HUES6 (cell line): ENCODE results near the gene NEO1.
"Not testable (repeated sequence)": the region's sequence is repeated elsewhere in the genome, so short reads cannot be mapped to it uniquely, and the experiment has no call there.

Experiments used
- H3K27ac ChIP-seq: 2 replicates; pipeline ENCODE4 v1.7.0; 2013; ENCODE audit warnings: low read depth, mild to moderate bottlenecking, low read length, inconsistent platforms
- H3K27me3 ChIP-seq: 2 replicates; pipeline ENCODE4 v1.6.1; 2013; ENCODE audit warnings: low read length; ENCODE audit not compliant: control insufficient read depth, insufficient read depth
- H3K36me3 ChIP-seq: 2 replicates; pipeline ENCODE4 v1.6.1; 2013; ENCODE audit warnings: low read length; ENCODE audit not compliant: control insufficient read depth, insufficient read depth
- H3K4me1 ChIP-seq: 2 replicates; pipeline ENCODE4 v1.6.1; 2013; ENCODE audit warnings: low read length; ENCODE audit not compliant: control insufficient read depth, insufficient read depth
- H3K4me3 ChIP-seq: 2 replicates; pipeline ENCODE4 v1.5.1; 2013; ENCODE audit warnings: low read depth, low read length
- H3K9ac ChIP-seq: one replicate; pipeline ENCODE4 v1.6.1; 2013; ENCODE audit warnings: mild to moderate bottlenecking, low read length
- H3K9me3 ChIP-seq: 2 replicates; pipeline ENCODE4 v1.6.1; 2013; ENCODE audit warnings: low read depth, low read length; ENCODE audit not compliant: control insufficient read depth, insufficient read depth

Gene NEO1

DNA sequence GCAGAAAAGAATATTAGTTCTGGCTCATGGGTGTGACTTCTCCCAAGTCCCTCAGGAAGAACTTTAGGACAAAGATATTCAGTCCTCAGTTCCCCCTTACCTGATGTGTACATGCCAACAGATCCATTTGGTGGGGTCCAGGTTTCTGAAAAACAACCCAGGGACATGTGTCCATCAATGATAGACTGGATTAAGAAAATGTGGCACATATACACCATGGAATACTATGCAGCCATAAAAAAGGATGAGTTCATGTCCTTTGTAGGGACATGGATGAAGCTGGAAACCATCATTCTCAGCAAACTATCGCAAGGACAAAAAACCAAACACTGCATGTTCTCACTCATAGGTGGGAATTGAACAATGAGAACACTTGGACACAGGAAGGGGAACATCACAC, 114.4 kb downstream of the NEO1 start:
- H3K36me3 ChIP-seq, result peaks cover 14% of the 10 kb centered on the region
- peaks cover 18% of the 10 kb centered on the region for H3K9me3 ChIP-seq
- H3K4me1 ChIP-seq, H3K4me3 ChIP-seq, H3K27ac ChIP-seq, H3K27me3 ChIP-seq, H3K9ac ChIP-seq: not testable (repeated sequence)

DNA sequence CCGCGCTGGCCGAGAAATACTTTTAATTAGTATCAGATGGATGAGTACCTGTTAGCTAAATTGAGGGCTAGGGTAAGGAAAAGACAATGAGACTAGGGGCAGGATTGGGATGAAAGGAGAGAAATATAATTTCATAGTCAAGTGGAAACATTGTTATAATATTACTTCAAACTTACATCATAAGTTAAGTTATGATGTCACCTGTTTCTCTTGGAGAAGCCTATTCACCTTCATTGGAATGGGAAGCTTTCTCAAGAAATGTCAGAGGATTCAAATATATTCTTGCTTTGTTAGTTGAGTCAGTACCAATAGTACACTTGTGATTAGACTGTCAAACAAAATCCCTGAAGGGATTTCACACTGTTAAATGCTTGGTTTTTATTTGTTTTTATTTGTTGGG, 116.2 kb downstream of the NEO1 start:
- H3K4me1 ChIP-seq, result peaks cover 8% of the 10 kb centered on the region; the same call in 1 of the 2 replicates
- peaks cover 14% of the 10 kb centered on the region for H3K36me3 ChIP-seq
- no peak overlapping the region for H3K4me3 ChIP-seq
- no peak overlapping the region for H3K27ac ChIP-seq
- no peaks in the 10 kb centered on the region for H3K27me3 ChIP-seq
- peaks cover 18% of the 10 kb centered on the region for H3K9me3 ChIP-seq
- H3K9ac ChIP-seq, result no peak overlapping the region

DNA sequence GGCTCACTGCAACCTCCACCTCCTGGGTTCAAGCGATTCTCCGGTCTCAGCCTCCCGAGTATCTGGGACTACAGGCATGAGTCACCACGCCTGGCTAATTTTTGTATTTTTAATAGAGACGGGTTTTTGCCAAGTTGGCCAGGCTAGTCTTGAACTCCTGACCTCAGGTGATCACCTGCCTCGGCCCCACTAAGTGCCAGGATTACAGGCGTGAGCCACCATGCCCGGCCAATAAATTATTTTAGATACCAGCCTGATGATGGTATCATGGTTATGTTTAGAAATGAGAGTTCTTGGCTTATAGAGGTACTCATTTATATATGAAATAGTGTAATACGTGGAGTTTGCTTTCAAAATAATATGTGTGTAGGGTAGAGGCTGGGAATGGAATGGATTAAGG, 119.4 kb downstream of the NEO1 start:
- Histone ChIP-seq H3K36me3 (0 out of 2 replicates have a peak, but pooled peaks cover under 1% of the 10 kb centered on the region), H3K4me1 (peaks cover 25% of the 10 kb centered on the region; the same call in 1 of the 2 replicates), H3K27ac (no peak overlapping the region), H3K9ac (no peak overlapping the region), H3K4me3 (no peak overlapping the region), H3K9me3 (peaks cover under 1% of the 10 kb centered on the region), H3K27me3 (no peaks in the 10 kb centered on the region)

DNA sequence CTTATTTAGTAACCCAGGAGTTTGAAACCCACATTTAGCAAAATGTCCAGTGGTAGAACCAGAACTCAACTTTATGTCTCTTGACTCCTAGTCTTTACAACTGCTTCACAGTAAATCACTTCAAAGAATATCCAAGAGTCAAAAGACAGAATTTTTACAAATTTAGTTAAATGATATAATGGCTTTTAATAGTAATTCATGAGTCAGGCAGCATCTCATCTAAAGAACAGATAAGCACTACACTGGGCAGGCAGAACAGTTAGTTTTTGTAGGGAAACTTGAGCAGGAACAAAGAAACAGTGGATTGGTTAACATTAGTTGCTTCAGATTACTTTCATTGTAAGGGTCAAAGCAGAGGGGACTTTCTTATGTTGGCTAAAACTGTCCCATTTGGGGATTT, 120.2 kb downstream of the NEO1 start:
- H3K27ac ChIP-seq, result no peak overlapping the region
- peaks cover 25% of the 10 kb centered on the region; the same call in 1 of the 2 replicates for H3K4me1 ChIP-seq
- H3K36me3 ChIP-seq, result peaks cover 1% of the 10 kb centered on the region; the same call in 1 of the 2 replicates
- H3K9me3 ChIP-seq, result no peaks in the 10 kb centered on the region
- H3K9ac ChIP-seq, result no peak overlapping the region
- H3K27me3 ChIP-seq, result no peaks in the 10 kb centered on the region
- no peak overlapping the region for H3K4me3 ChIP-seq

DNA sequence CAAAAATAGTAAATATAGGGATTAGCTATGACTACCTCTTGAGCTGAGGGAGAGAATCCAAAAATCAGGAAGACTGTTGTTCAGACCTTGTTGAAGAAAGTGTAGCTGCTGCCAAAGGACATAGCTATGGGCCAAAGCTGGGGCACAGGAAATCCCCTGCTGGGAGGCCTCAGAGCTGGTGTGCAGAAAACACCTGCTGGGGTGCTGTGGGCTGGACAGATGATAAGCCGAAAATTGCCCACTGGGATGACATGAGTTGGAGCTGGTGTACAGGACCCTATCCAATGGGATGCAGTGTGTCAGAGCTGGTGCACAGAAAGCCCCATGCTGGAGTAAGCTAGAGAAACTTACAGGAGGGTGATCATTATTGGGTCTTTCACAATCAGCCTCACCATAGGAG, 121.9 kb downstream of the NEO1 start:
- no peak overlapping the region for H3K4me3 ChIP-seq
- H3K4me1 ChIP-seq, result peaks cover 18% of the 10 kb centered on the region; the same call in 1 of the 2 replicates
- H3K9ac ChIP-seq, result no peak overlapping the region
- no peak overlapping the region for H3K27ac ChIP-seq
- H3K36me3 ChIP-seq, result peaks cover 5% of the 10 kb centered on the region
- H3K9me3 ChIP-seq, result no peaks in the 10 kb centered on the region
- no peaks in the 10 kb centered on the region for H3K27me3 ChIP-seq

DNA sequence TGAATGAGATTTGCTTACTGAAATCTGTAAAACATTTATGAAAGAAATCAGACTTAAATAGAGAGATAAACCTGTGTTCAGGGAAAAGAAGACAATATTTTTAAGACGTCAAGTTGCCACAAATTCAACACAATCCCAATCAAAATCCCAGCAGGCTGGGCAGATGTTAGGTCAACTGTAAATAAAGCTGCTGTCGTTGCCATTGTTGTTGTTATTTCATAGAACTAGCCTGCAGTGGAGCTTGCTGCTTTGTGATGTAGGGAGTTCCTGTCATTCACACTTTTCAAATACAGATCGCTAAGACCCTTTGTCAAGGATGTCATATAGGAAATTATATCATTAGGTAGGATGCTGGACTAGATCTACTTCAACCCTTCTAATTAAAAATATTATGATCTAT, 123.1 kb downstream of the NEO1 start:
- no peak overlapping the region for H3K4me3 ChIP-seq
- H3K27ac ChIP-seq, result no peak overlapping the region
- H3K36me3 ChIP-seq, result peaks cover 10% of the 10 kb centered on the region
- peaks cover 16% of the 10 kb centered on the region; the same call in 1 of the 2 replicates for H3K4me1 ChIP-seq
- H3K27me3 ChIP-seq, result no peaks in the 10 kb centered on the region
- H3K9me3 ChIP-seq, result no peaks in the 10 kb centered on the region
- no peak overlapping the region for H3K9ac ChIP-seq

DNA sequence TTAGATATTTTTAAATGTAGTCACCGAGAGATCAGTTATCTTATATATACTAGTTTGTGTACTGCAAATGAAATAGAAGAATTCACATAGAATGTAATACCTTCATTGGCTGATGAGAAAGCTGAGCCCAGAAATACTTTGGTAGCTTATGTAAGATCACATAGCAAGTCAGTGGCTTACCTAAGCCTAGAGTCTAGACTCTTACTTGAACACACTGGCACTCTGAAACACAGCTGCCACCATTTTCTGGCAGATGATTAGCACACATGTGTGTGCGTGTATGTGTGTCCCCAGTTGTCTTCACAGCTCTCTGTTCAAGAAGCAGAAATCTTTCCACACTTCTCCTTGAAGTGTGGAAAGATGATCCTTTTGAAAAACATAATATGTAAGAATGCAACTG, 124.3 kb downstream of the NEO1 start:
- H3K27ac ChIP-seq, result no peak overlapping the region
- H3K4me1 ChIP-seq, result peaks cover 16% of the 10 kb centered on the region; the same call in 1 of the 2 replicates
- H3K4me3 ChIP-seq, result no peak overlapping the region
- H3K27me3 ChIP-seq, result no peaks in the 10 kb centered on the region
- H3K9me3 ChIP-seq, result peaks cover 7% of the 10 kb centered on the region
- no peak overlapping the region for H3K9ac ChIP-seq
- H3K36me3 ChIP-seq, result peaks cover 19% of the 10 kb centered on the region

DNA sequence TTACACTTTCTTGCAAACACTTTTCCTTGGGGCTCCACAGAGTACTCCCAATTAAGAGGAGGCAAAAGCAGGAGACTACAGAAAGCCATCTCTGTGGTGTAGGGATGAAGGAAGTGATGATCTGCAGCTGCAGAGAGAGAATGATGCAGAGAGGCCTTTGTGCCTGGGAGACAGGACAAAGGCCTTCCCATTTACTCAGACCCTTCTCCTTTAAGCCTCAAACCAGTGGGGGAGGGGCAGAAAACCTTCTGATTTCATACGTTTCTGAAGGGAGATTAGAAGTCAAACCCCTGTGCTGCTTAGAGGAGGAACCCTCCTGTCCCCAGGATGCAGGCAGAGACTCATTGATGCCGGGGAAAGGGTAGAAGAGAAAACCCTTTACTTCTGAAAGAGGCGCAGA, 130.8 kb downstream of the NEO1 start:
- H3K4me1 ChIP-seq, result peaks cover 4% of the 10 kb centered on the region; the same call in 1 of the 2 replicates
- H3K27ac ChIP-seq, result no peak overlapping the region
- H3K9me3 ChIP-seq, result peaks cover 18% of the 10 kb centered on the region
- H3K4me3 ChIP-seq, result no peak overlapping the region
- H3K27me3 ChIP-seq, result no peaks in the 10 kb centered on the region
- H3K9ac ChIP-seq, result no peak overlapping the region
- peaks cover 34% of the 10 kb centered on the region for H3K36me3 ChIP-seq

DNA sequence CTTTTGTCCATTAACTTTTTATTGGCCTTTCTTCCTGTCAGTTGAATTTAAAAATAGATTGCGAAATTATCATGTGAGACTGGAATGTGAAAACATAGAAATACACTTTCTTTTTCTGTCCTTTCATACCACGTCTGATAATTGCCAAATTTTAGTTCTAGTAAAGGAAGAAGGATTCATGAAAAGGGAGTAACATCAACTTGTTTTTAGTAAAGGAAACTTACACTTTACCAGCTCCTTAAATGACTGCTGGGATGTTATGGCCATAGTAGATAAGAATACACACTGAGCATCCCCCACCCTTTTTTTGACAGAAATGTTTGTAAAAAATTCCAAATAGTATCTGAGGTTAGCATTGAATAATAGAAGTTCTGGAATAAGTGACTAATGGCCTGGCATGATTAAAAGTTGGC, 137.9 kb downstream of the NEO1 start:
- H3K9ac ChIP-seq, result no peak overlapping the region
- no peak overlapping the region for H3K4me3 ChIP-seq
- H3K27ac ChIP-seq, result no peak overlapping the region
- no peaks in the 10 kb centered on the region for H3K36me3 ChIP-seq
- H3K9me3 ChIP-seq, result peaks cover 1% of the 10 kb centered on the region; the same call in 1 of the 2 replicates
- no peaks in the 10 kb centered on the region for H3K27me3 ChIP-seq
- no peaks in the 10 kb centered on the region for H3K4me1 ChIP-seq

DNA sequence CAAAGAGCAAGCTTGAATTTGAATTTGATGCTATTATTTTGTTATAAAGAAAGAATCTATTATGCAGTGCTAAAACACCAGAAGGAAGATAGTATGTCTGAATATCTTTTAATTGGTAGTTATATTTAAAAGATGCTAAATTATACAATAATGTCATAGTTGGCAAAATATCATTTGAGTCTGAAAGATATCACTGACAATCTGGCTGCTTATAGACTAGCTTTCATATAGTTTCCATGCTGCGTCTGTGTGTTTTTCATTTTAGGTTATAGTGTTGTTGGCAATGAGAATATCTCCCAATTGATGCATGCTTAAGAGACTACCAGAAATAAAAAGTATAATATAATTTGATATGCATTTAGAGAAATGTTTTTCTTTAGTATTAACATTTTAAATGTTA, 142.9 kb downstream of the NEO1 start:
- H3K36me3 ChIP-seq, result no peaks in the 10 kb centered on the region
- H3K9ac ChIP-seq, result no peak overlapping the region
- H3K4me3 ChIP-seq, result no peak overlapping the region
- no peaks in the 10 kb centered on the region for H3K9me3 ChIP-seq
- H3K27me3 ChIP-seq, result no peaks in the 10 kb centered on the region
- no peaks in the 10 kb centered on the region for H3K4me1 ChIP-seq
- H3K27ac ChIP-seq, result no peak overlapping the region

DNA sequence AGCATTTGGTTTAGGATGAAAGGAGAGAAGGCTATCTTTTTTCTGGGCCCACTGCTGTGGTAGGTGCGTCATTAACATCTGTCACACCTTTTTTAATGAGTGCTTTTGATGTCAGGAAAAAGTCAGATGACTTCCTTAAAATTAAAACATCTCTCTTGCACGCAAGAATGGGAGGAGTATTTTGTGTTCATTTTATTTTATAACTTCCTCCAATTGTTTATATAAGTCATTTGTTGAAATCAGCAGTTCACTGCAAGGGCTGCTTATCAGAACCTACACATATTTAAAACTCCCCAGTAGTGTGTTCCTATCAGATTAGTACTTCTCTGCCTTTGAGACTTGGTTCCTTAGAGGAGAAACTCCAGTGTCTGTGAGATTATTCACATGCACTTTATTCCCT, 143.8 kb downstream of the NEO1 start:
- no peak overlapping the region for H3K9ac ChIP-seq
- no peaks in the 10 kb centered on the region for H3K4me1 ChIP-seq
- H3K4me3 ChIP-seq, result no peak overlapping the region
- H3K36me3 ChIP-seq, result no peaks in the 10 kb centered on the region
- H3K9me3 ChIP-seq, result no peaks in the 10 kb centered on the region
- no peak overlapping the region for H3K27ac ChIP-seq
- no peaks in the 10 kb centered on the region for H3K27me3 ChIP-seq

DNA sequence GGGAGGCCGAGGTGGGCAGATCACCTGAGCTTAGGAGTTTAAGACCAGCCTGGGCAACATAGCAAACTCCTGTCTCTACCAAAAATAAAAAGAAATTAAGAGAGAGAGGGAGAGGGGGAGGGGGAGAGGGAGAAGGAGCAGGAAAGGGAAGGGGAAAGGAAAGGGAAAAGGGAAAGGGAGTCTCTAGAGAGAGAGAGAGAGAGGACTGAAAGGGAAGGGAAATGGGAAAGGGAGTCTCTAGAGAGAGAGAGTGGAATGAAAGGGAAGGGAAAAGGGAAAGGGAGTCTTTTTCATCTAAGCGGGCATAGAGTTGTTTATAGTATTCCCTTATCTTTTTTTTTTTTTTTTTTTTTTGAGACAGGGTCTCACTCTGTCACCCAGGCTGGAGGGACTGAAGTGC, 148.1 kb downstream of the NEO1 start:
- H3K9ac ChIP-seq, result no peak overlapping the region
- no peak overlapping the region for H3K27ac ChIP-seq
- no peak overlapping the region for H3K4me3 ChIP-seq
- H3K4me1 ChIP-seq, result no peaks in the 10 kb centered on the region
- no peaks in the 10 kb centered on the region for H3K36me3 ChIP-seq
- no peaks in the 10 kb centered on the region; the same call in 1 of the 2 replicates for H3K9me3 ChIP-seq
- H3K27me3 ChIP-seq, result no peaks in the 10 kb centered on the region
